ENCODE data around the gene DRGX.

- TF ChIP-seq CTCF (IDR thresholded peaks at IDR 0.05; ENCODE audit: insufficient read depth, low read length) (no peak), POLR2AphosphoS5 (IDR thresholded peaks at IDR 0.05; ENCODE audit: low read depth) (no peak), REST (IDR thresholded peaks at IDR 0.05; ENCODE audit: insufficient replicate concordance, low read depth) (no peak), GABPA (IDR thresholded peaks at IDR 0.05; ENCODE audit: low read depth) (no peak), SPI1 (IDR thresholded peaks at IDR 0.05; ENCODE audit: borderline replicate concordance, low read depth) (no peak)
Observed at GRCh38 chr10:49442863-49443262, 47.0 kb upstream of the DRGX start.
